ENCODE results near the gene MUC5B.

DNA sequence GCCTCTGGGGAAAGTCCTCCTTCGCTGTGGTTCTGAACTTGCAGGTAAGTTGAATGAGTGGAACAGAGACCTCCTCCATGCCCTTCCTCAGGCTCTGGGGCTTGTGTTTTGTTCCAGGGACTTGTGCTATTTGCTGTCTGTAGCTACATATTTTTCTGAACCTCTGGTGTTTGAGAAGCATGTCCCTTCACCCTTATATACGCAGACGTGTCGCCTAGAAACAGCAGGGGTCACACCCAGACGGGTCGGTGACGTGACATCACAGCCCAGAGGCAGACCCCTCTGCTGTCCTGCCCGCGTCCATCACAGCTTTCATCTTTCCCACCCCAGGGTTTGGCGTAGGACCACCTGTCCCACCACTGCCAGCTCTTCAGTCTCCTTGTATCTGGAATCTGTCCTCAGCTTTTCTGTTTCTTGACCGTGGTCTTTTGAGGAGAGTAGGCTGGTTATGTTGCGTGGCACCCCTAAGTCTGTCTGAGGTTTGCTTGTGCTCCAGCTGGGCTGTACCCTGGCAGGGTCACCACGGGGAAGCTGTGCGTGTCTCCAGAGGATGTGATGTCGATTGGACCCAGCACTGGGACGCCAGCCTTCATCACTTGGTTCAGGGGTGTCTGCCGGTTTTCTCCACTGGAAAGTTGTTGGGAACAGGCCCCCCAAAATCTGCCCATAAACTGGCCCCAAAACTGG lies 13.4 kb upstream of the MUC5B start:
- no peak for TF ChIP-seq HES4 (CRISPR knock-in tag; IDR thresholded peaks at IDR 0.05; ENCODE audit: borderline replicate concordance)
- TF ChIP-seq EP300 (IDR thresholded peaks at IDR 0.05; ENCODE audit: low read depth in 2 of 2, low read length in 2 of 2): no peak
- no peak for TF ChIP-seq EP300 (CRISPR knock-in tag; IDR thresholded peaks at IDR 0.05; ENCODE audit: borderline replicate concordance)
- TF ChIP-seq POLR2AphosphoS5 (IDR thresholded peaks at IDR 0.05; ENCODE audit: low read depth, low read length): no peak
- no peak for TF ChIP-seq ZNF605 (CRISPR knock-in tag; IDR thresholded peaks at IDR 0.05)
- TF ChIP-seq, protein P1, sequence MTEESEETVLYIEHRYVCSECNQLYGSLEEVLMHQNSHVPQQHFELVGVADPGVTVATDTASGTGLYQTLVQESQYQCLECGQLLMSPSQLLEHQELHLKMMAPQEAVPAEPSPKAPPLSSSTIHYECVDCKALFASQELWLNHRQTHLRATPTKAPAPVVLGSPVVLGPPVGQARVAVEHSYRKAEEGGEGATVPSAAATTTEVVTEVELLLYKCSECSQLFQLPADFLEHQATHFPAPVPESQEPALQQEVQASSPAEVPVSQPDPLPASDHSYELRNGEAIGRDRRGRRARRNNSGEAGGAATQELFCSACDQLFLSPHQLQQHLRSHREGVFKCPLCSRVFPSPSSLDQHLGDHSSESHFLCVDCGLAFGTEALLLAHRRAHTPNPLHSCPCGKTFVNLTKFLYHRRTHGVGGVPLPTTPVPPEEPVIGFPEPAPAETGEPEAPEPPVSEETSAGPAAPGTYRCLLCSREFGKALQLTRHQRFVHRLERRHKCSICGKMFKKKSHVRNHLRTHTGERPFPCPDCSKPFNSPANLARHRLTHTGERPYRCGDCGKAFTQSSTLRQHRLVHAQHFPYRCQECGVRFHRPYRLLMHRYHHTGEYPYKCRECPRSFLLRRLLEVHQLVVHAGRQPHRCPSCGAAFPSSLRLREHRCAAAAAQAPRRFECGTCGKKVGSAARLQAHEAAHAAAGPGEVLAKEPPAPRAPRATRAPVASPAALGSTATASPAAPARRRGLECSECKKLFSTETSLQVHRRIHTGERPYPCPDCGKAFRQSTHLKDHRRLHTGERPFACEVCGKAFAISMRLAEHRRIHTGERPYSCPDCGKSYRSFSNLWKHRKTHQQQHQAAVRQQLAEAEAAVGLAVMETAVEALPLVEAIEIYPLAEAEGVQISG (CRISPR knock-in tag; IDR thresholded peaks at IDR 0.05): no peak
- TF ChIP-seq, protein P2, sequence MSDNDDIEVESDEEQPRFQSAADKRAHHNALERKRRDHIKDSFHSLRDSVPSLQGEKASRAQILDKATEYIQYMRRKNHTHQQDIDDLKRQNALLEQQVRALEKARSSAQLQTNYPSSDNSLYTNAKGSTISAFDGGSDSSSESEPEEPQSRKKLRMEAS (IDR thresholded peaks at IDR 0.05): no peak
- no peak for TF ChIP-seq TRIM24 (CRISPR knock-in tag; IDR thresholded peaks at IDR 0.05)
- no peak for TF ChIP-seq MBNL3 (CRISPR knock-in tag; conservative IDR thresholded peaks at IDR 0.05)
- no peak for TF ChIP-seq RORA (CRISPR knock-in tag; IDR thresholded peaks at IDR 0.05)
- TF ChIP-seq, protein P3, sequence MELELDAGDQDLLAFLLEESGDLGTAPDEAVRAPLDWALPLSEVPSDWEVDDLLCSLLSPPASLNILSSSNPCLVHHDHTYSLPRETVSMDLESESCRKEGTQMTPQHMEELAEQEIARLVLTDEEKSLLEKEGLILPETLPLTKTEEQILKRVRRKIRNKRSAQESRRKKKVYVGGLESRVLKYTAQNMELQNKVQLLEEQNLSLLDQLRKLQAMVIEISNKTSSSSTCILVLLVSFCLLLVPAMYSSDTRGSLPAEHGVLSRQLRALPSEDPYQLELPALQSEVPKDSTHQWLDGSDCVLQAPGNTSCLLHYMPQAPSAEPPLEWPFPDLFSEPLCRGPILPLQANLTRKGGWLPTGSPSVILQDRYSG (CRISPR knock-in tag; IDR thresholded peaks at IDR 0.05): no peak
- TF ChIP-seq SMAD9 (CRISPR knock-in tag; IDR thresholded peaks at IDR 0.05): no peak

All from HepG2 (cell line).